Activated naive CD4-positive, alpha-beta T cell treated with anti-CD3 and anti-CD28 coated beads, Interleukin-2, amount 50 U/mL, for 16 hours (primary cell): ENCODE measurements around the gene ENC1.
"Not testable (repeated sequence)": the region's sequence is repeated elsewhere in the genome, so short reads cannot be mapped to it uniquely, and the experiment has no call there.

Experiments
- DNase-seq: peaks from one replicate; pipeline ENCODE4 v3.0.0-alpha.2; 2020

ENC1 gene, protein sequence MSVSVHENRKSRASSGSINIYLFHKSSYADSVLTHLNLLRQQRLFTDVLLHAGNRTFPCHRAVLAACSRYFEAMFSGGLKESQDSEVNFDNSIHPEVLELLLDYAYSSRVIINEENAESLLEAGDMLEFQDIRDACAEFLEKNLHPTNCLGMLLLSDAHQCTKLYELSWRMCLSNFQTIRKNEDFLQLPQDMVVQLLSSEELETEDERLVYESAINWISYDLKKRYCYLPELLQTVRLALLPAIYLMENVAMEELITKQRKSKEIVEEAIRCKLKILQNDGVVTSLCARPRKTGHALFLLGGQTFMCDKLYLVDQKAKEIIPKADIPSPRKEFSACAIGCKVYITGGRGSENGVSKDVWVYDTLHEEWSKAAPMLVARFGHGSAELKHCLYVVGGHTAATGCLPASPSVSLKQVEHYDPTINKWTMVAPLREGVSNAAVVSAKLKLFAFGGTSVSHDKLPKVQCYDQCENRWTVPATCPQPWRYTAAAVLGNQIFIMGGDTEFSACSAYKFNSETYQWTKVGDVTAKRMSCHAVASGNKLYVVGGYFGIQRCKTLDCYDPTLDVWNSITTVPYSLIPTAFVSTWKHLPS

GRCh38 chr5:74640450-74640953, at the start of gene ENC1:
Gene ENC1, minus strand, starts transcription at chr5:74640728. Its CDS starts 4,243 bp downstream, at chr5:74636485.
- DNase-seq, result peak; percentile 78

DNA sequence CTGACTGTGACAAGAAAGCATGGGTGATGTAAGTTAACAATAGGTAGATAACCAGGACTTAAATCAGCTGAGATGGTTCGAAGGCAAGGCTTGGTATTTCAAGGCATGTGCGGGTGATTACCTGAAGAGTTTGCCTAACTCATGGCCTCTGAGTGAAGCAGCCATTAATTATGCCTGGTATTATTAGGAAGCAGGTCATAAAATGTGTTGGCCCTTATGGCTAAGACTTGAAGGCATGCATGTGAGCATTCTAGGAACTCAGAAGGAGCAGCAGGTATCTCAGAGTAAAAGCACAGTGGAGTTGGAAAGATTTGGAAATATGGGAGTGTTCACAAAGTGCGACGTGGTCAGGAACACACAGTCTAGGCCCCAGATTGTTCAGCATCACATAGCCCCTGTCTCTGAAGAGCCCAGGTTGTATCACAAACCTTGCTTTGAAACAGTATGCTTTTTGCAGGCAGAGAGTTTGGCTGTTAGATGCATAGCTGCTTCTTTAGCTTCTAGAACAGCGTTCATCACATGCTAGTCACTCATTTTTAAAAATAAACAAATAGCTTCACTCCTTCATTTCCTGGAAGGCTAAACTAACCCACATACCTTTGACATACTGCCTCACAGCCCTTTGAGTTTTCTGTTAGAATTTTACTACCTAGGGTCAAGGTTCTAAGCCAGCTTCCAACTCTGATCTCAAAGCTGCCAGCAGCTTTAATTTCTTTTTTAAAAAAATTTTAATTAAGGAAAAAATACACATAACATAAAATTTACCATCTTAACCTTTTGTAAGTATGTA, 46.6 kb upstream of the ENC1 start:
- DNase-seq, result no peak

- DNase-seq, result no peak
Observed at GRCh38 chr5:74685979-74686631, 45.6 kb upstream of the ENC1 start.

GRCh38 chr5:74684900-74685851, 44.6 kb upstream of the ENC1 start, which contains the start of gene HEXB:
Gene HEXB, plus strand, starts transcription at chr5:74685233. Its CDS starts 28 bp downstream, at chr5:74685261.
- DNase-seq, result peak; percentile 86

DNA sequence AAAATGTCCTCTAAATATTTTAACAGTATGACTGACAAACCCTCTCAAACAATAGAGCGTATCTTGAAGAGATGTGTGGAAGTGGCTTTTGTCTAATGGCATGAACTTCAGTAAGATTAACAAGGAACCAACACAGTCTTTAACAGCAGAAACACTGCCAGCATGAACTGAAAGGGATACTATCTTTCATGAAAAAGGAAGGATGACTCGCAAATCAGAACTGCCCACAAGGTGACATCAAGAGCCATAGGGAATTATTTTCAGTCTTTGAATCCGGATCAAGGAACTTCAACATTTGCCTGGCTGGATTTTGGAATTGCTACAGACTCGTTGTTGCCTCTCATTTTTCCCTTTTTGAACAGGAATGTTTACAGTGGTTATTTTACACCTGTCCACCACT, 39.4 kb upstream of the ENC1 start:
- no peak for DNase-seq

- not testable (repeated sequence) for DNase-seq
Observed at GRCh38 chr5:74679300-74679699, 38.8 kb upstream of the ENC1 start.

DNA sequence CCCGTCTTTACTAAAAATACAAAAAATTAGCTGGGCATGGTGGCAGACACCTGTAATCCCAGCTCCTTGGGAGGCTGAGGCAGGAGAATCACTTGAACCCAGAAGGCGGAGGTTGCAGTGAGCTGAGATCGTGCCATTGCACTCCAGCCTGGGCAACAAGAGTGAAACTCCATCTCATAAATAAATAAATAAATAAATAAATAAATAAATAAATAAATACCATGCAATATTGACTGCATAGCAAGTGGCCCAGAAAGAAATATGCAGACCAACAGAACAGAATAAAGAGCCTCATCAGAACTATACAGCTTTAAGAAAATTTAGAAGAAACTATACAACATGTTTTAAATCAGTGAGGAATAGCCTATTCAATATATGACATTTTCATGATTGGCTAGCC, 37.6 kb upstream of the ENC1 start:
- not testable (repeated sequence) for DNase-seq

GRCh38 chr5:74676466-74676865, 35.9 kb upstream of the ENC1 start:
- not testable (repeated sequence) for DNase-seq

DNA sequence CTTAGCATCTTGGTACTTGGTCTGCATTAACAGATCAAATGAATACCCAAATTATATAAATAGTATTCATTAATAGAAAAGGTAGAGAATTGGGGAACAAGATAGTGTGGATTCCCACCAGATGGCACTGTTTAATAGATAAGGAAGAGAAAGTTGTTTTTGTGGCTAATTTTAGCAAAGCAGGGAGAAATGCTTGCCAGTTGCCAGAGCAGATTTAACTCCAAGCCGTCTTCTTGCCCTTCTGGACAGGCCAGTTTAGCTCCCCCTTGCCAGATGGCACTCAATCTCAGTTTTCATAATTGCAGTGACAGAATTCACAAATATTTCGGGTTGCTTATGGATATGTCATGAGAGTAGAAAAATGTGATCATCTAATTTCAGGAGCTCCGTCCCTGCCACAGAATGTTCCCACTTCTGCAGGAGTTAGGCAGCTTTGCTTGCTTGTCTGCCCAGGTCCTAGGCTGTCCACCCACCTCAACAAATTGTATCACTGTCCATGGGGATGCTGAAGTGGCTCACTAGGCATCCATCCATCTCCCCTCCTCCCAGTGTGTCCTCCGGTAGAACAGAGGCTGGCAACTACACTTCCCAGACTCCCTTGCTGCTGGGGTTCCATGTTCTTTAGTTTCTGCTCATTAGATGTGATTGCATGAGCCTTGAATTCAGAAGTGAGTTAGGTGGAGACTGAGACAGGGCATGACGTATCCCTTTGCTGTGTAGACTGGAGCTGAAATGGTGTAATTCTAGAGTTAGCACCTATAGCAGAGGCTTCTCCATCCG, 32.7 kb upstream of the ENC1 start:
- no peak for DNase-seq

- no peak for DNase-seq
Observed at GRCh38 chr5:74672215-74672877, 31.8 kb upstream of the ENC1 start.

- DNase-seq, result no peak
Observed at GRCh38 chr5:74670396-74671038, 30.0 kb upstream of the ENC1 start.

DNA sequence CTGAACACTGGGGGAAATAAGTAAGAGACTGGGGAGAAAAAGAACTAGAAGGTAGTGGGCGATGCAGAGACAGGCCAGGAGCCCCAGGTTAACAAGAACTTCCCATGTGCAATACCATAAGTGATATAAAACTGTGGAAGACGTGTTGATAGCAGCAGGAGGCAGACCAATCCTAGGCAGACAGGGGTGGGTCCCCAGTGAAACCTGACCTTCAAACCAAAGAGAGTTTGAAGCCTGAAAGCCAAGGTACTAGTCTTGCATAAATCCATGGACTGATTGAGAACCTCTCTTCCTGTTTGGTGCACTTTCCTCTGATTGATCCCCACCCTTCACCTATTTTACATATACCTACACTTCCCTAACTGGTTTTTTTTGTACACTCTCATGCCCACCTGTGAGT, 29.3 kb upstream of the ENC1 start:
- no peak for DNase-seq

DNA sequence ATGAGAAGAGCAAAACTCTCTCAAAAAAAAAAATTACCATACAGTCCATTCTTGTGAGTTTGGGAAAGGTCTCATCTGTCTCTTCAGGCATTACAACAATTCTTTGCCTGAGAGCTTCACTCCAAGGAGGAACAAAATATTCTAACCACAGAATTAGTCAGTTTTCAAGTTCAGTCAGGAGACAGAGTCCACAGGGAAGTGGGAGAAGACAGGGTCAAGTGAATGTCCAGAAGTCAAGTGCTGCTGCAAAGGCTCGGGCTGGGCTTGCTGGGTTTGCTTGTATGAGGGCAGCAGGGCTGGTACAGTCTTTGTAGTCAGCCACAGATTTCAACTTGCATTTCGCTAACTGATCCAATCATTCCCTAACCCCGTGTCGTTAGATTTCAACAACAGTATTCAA, 26.9 kb upstream of the ENC1 start:
- no peak for DNase-seq

DNA sequence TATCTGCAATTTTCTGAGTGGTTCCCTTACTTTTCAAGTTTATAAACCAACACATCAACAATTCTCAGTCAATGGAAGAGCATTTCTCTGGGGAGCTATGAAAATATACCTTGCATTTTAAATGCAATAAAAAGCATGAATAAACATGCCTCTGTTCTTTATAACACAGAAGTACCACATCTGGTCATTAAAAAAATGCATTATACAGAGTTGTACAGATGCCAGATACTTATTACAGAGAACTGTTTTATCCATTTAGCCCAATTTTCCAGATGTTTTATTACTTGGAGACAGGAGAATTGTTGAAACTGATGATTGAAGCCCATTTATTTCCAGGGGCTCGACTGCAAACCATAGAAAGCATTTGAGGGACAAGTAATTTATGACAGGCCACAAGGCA, 25.3 kb upstream of the ENC1 start:
- no peak for DNase-seq

DNA sequence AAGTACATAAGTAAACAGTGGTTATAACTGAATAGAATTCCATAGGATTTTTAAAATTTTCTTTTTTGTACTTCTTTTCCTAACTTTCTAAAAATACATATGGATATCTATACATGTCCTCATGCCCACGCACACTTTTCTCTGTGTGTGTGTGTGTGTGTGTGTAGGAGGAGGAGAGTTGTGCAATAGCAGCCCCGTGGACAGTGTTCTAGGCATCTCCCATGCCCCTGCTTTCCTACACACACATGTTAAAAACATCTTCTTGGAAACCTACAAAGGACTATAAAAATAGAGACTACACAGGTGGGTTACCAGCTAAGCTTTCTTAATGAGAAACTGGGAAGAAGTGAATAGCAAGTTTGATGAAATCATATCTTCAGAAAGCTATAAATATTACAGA, 24.7 kb upstream of the ENC1 start:
- no peak for DNase-seq

GRCh38 chr5:74664551-74664950, 24.0 kb upstream of the ENC1 start:
- DNase-seq, result no peak

GRCh38 chr5:74660873-74661272, 20.3 kb upstream of the ENC1 start:
- no peak for DNase-seq

DNA sequence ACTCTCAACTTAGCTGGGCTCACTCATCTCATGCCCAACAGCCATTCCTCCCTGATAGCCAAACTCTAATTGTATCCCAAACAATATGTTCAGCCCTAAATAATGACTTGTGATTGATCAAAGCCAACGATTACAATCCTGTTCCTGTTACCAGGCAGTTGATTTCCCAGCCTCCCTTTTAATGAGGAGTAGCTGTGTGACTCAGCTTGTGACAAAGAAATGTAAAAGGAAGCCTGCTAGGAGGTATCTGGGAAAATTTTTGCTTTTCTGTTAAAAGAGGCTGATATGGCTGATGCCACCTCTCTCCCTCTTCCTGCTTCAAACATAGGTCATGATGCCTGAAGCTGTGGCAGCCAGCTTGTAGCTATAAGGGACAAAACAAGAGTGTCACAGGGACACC, 19.6 kb upstream of the ENC1 start:
- no peak for DNase-seq

- no peak for DNase-seq
Observed at GRCh38 chr5:74659172-74659571, 18.6 kb upstream of the ENC1 start.

DNA sequence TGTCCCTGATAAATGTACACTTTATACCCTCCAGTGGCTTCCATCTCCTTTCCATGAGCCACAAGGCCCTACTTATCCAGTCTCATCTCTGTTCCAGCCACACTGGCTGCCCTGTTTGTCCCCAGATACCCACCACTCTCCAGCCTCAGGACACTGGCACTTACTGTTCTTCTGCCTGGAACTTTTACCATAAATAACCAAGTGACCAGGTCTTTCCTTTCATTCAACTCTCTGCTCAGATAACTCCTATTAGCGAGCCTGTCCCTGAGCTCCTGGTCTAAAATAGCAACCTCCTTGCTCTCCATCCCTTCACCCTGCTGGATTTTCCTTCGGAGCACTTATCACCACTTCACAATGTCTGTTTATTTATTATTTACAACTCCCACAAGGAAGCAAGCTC, 16.6 kb upstream of the ENC1 start:
- no peak for DNase-seq
